ENCODE data around the gene ZBTB20. TPM values are rescaled to one million over a fixed set of nuclear protein-coding genes. Genes with fewer than 3 reads are reported as not detected.

The ZBTB20 gene
- total RNA-seq, 1 donor from 2014 or later, result 27.5 TPM

DNA sequence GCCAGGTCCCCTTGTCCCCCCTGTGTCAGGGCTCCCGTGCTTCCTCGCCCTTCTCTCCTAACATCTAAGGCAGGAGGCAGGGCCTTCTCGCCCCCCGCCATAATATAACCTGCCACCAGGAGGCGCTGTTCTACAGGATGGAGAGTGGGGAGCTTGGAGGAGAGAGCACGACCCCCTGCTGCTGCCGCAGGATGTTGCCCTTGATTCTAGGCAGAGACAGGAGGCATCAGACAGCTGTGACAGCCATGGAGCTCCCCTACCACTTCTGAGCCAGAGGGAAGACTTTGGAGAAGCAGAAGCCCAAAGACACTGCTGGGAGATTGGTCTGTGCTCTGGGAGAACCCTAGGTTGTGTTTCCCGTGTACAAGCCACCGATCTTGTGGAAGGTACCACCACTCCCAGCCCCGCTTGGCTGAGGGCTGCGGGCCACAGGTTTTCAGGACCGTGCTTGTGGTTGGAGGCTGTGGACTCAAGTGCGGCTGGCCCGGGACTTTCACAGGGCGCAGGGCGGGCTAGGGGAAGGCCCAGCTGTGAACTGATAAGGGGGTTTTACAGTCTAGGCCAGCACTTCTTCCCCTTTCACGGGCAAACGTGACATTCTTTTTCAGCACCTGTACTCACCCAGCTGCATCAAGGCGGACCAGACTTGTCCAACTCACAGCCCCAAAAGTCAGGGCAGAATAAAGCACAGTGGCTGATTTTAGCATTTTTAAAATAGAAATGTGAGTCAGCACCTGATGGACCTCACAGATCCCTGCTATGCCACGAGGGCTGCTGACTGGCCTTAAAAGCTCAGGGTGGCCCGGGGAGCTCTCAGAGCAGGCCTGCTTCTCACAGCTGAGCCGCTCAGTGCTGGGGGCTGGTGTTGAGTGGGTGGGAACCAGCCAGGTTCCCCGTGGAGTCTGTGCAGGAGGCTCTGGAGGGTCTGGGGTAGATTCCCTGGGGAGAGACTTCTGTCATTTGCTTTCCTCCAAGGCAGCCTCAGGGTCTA is 855.9 kb downstream of the ZBTB20 start:
- DNase-seq, result peak; percentile 92
- no peaks in the 10 kb centered on the region for H3K27me3 Mint-ChIP-seq (ENCODE audit: unreplicated experiment)
- H3K36me3 Mint-ChIP-seq (ENCODE audit: unreplicated experiment), result no peaks in the 10 kb centered on the region
- H3K4me3 Mint-ChIP-seq (ENCODE audit: unreplicated experiment), result no peak overlapping the region
- peaks cover 3% of the 10 kb centered on the region for H3K9me3 Mint-ChIP-seq (ENCODE audit: unreplicated experiment)
- no peak overlapping the region for H3K27ac Mint-ChIP-seq (ENCODE audit: unreplicated experiment)
- H3K4me1 Mint-ChIP-seq (ENCODE audit: low read depth, unreplicated experiment), result no peaks in the 10 kb centered on the region
- TF ChIP-seq, protein P1, sequence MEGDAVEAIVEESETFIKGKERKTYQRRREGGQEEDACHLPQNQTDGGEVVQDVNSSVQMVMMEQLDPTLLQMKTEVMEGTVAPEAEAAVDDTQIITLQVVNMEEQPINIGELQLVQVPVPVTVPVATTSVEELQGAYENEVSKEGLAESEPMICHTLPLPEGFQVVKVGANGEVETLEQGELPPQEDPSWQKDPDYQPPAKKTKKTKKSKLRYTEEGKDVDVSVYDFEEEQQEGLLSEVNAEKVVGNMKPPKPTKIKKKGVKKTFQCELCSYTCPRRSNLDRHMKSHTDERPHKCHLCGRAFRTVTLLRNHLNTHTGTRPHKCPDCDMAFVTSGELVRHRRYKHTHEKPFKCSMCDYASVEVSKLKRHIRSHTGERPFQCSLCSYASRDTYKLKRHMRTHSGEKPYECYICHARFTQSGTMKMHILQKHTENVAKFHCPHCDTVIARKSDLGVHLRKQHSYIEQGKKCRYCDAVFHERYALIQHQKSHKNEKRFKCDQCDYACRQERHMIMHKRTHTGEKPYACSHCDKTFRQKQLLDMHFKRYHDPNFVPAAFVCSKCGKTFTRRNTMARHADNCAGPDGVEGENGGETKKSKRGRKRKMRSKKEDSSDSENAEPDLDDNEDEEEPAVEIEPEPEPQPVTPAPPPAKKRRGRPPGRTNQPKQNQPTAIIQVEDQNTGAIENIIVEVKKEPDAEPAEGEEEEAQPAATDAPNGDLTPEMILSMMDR (IDR thresholded peaks at IDR 0.05; ENCODE audit: partially characterized antibody, unreplicated experiment), result peak; percentile 96

DNA sequence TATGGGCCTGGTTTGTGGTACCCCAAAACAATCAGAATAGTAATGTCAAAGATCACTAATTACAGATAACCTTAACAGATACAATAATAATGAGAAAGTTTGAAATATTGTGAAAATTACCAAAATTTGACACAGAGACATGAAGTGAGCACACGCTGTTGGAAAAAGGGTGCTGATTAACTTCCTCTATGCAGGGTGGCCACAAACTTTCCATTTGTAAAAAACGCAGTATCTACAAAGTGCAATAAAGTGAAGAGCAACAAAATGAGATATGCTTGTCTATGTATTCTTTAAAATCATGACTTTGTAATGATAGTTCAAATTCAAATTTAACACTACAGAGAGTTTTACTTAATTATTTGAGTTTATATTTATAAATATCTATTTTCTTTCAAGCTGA is 860.8 kb downstream of the ZBTB20 start:
- TF ChIP-seq, protein P1 (IDR thresholded peaks at IDR 0.05; ENCODE audit: partially characterized antibody, unreplicated experiment), result no peak
- Mint-ChIP-seq H3K4me1 (ENCODE audit: low read depth, unreplicated experiment) (no peaks in the 10 kb centered on the region), H3K27me3 (ENCODE audit: unreplicated experiment) (no peaks in the 10 kb centered on the region), H3K27ac (ENCODE audit: unreplicated experiment) (no peak overlapping the region), H3K36me3 (ENCODE audit: unreplicated experiment) (no peaks in the 10 kb centered on the region), H3K9me3 (ENCODE audit: unreplicated experiment) (peaks cover 6% of the 10 kb centered on the region), H3K4me3 (ENCODE audit: unreplicated experiment) (no peak overlapping the region)
- DNase-seq, result no peak

DNA sequence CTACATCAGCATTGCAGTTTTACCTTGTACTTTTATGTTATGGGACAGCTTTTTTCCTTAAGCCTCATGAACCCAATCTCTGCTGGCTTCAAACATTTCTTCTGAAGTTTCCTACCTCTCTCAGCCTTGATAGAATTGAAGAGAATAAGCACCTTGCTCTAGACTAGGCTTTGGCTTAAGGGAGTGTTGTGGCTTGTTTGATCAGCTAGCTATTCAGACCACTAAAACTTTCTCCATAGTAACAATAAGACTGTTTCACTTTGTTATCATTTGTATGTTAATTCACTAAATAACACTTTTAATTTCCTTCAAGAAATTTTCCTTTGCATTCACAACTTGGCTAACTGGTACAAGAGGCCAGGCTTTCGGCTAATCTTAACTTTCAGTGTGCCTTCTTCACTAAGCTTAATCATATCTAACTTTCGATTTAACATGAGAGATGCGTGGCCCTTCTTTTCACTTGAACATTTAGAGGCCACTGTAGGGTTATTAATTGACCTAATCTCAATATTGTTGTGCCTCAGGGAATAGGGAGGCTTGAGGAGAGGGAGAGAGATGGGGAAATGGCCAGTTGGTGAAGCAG is 861.3 kb downstream of the ZBTB20 start:
- Mint-ChIP-seq H3K27me3 (ENCODE audit: unreplicated experiment) (no peaks in the 10 kb centered on the region), H3K9me3 (ENCODE audit: unreplicated experiment) (peaks cover 6% of the 10 kb centered on the region), H3K27ac (ENCODE audit: unreplicated experiment) (no peak overlapping the region), H3K36me3 (ENCODE audit: unreplicated experiment) (no peaks in the 10 kb centered on the region), H3K4me3 (ENCODE audit: unreplicated experiment) (no peak overlapping the region), H3K4me1 (ENCODE audit: low read depth, unreplicated experiment) (no peaks in the 10 kb centered on the region)
- TF ChIP-seq, protein P1 (IDR thresholded peaks at IDR 0.05; ENCODE audit: partially characterized antibody, unreplicated experiment), result no peak
- no peak for DNase-seq

DNA sequence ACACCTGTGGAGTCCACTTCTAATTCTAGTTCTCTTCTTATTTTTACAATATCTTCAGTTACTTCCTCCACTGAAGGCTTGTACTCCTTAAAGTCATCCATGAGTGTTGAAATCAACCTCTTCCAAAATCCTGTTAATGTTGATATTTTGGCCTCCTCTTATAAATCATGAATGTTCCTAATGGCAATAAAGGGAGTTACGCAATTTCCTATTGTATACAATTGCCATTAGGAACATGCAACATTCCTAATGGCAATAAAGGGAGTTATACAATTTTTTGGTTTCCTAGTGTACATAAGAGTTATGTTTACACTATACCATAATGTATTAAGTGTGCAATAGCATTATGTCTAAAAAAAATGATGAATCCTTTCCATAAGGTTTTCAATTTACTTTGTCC is 862.4 kb downstream of the ZBTB20 start:
- Mint-ChIP-seq H3K36me3 (ENCODE audit: unreplicated experiment) (no peaks in the 10 kb centered on the region), H3K4me1 (ENCODE audit: low read depth, unreplicated experiment) (no peaks in the 10 kb centered on the region), H3K27ac (ENCODE audit: unreplicated experiment) (no peak overlapping the region), H3K9me3 (ENCODE audit: unreplicated experiment) (peaks cover 3% of the 10 kb centered on the region), H3K4me3 (ENCODE audit: unreplicated experiment) (no peak overlapping the region), H3K27me3 (ENCODE audit: unreplicated experiment) (no peaks in the 10 kb centered on the region)
- DNase-seq, result no peak
- TF ChIP-seq, protein P1 (IDR thresholded peaks at IDR 0.05; ENCODE audit: partially characterized antibody, unreplicated experiment), result no peak

Small RNA genes within 50 kb of the gene (microRNA-seq; reads per million reads assigned to microRNA genes)
- not detected for gene MIR4796 (ENCODE audit: unreplicated experiment)
